ENCODE data around the gene MAP3K14. TPM values are rescaled to one million over a fixed set of nuclear protein-coding genes. Genes with fewer than 3 reads are reported as not detected.
A peak's percentile ranks its signal among the peaks of the same experiment; 100 is the strongest.
"Not testable (repeated sequence)": the region's sequence is repeated elsewhere in the genome, so short reads cannot be mapped to it uniquely, and the experiment has no call there.

Gene MAP3K14
- total RNA-seq, 1 donor from 2014 or later = 6.6 TPM

DNA sequence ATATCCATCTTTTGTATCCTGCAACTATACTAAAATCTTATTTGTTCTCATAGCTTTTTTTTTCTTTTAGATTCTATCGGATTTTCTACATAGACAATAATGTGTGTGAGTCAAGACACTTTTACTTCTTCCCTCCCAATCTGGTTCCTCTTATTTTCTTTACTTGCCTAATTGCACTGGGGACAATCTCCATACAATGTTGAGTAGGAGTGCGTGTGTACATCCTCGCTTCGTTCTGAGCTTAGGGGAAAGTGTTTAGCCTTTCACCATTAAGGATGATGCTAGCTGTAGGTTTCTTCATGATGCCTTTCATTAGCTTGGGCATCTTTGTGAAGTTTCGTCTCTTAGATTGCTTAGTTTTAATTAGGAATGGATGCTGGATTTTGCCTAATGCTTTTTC lies 57.8 kb downstream of the MAP3K14 start:
- no peak for TF ChIP-seq CTCF (conservative IDR thresholded peaks at IDR 0.05; ENCODE audit: low read depth, low read length)
- H3K4me3 ChIP-seq (ENCODE audit: low read depth, low read length) = no peak overlapping the region
- DNase-seq (ENCODE audit: low read depth) = no peak

DNA sequence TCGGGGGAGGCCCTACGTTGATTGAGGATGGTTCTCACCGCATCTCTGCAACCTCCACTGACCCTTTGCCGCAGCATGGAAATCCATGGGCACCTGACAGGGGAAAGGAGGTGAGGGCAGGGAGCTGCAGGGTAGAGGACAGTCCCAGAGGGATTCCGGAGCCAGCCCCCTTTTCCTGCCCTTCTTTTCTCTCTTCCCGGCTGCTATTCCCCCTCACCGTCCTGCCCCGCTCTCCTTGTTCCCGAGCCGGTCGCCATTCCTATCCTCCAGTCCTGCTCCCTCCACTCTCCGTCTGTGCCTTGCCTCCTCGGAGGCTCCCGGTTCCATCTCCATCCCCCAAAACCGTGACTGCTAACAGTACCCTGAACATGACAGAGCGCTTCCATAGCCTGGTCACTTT lies 59.7 kb downstream of the MAP3K14 start:
- TF ChIP-seq CTCF (conservative IDR thresholded peaks at IDR 0.05; ENCODE audit: low read depth, low read length) = no peak
- no peak for DNase-seq (ENCODE audit: low read depth)

DNA sequence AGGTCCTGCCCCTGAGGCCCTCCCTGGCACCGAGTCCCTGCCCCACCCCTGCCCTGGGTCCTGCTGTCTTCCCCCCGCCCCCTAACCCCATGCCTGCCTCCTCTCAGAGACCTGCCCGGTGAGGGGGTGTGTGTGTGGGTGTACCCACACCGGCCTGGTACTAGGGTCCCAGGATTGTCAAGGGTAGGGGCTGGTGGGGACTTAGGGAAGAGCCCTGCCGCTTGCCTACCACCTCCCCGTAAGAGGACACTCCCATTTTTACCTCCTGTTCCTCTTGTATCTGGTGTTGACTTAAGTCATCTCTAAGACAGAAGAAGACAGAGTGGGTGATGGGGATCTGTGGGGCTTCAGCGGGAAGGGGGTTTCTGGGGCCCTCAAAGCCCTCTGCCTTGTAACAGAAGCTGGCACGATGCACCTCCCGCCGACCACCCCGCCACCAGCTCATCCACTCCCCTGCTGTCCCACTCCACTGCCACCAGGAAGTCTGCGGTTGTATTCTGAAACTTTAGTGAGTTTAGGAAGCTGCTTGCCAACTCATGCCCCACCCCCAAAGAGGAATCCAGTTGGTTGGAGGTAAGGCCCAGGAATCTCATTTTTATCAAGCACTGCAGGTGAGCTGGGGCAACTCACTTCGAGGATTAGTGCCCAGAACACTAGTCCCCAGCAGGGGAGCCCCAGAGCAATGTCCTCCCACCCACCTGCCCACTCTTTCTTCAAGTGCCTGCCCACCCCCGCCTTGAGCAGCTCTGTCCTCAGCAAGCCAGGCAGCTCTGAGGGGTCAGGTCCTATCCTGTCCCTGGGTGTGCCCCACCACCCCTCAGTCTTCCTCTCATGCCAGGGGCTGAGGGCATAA lies 60.5 kb downstream of the MAP3K14 start:
- no peak for DNase-seq (ENCODE audit: low read depth)
- no peak overlapping the region for H3K4me3 ChIP-seq (ENCODE audit: low read depth, low read length)
- TF ChIP-seq CTCF (conservative IDR thresholded peaks at IDR 0.05; ENCODE audit: low read depth, low read length) = peak; percentile 11

More for the DNA sequence above, 59.7 kb downstream of the MAP3K14 start:
- no peak overlapping the region for H3K4me3 ChIP-seq (ENCODE audit: low read depth, low read length)

- no peak overlapping the region for H3K4me3 ChIP-seq (ENCODE audit: low read depth, low read length)
- no peak for TF ChIP-seq CTCF (conservative IDR thresholded peaks at IDR 0.05; ENCODE audit: low read depth, low read length)
- DNase-seq (ENCODE audit: low read depth) = no peak
Observed at GRCh38 chr17:45255358-45255757, 61.5 kb downstream of the MAP3K14 start.

- TF ChIP-seq CTCF (conservative IDR thresholded peaks at IDR 0.05; ENCODE audit: low read depth, low read length) = no peak
- no peak overlapping the region for H3K4me3 ChIP-seq (ENCODE audit: low read depth, low read length)
- no peak for DNase-seq (ENCODE audit: low read depth)
Observed at GRCh38 chr17:45253879-45254278, 62.9 kb downstream of the MAP3K14 start.

GRCh38 chr17:45253237-45253636 lies 63.6 kb downstream of the MAP3K14 start:
- not testable (repeated sequence) for H3K4me3 ChIP-seq (ENCODE audit: low read depth, low read length); DNase-seq (ENCODE audit: low read depth)

- TF ChIP-seq CTCF (conservative IDR thresholded peaks at IDR 0.05; ENCODE audit: low read depth, low read length) = no peak
- no peak overlapping the region for H3K4me3 ChIP-seq (ENCODE audit: low read depth, low read length)
- DNase-seq (ENCODE audit: low read depth) = no peak
Observed at GRCh38 chr17:45251931-45252330, 64.9 kb downstream of the MAP3K14 start.

Measured in epithelial cell of proximal tubule (primary cell).